Measurements from ENCODE around the gene C1R. TPM values are rescaled to one million over a fixed set of nuclear protein-coding genes. Genes with fewer than 3 reads are reported as not detected.

Gene C1R
- total RNA-seq, 4 donors from 2014 or later, result 265 to 697 (median 433) TPM

GRCh38 chr12:7035463-7035862, 56.8 kb downstream of the C1R start:
- TF ChIP-seq, protein P1, sequence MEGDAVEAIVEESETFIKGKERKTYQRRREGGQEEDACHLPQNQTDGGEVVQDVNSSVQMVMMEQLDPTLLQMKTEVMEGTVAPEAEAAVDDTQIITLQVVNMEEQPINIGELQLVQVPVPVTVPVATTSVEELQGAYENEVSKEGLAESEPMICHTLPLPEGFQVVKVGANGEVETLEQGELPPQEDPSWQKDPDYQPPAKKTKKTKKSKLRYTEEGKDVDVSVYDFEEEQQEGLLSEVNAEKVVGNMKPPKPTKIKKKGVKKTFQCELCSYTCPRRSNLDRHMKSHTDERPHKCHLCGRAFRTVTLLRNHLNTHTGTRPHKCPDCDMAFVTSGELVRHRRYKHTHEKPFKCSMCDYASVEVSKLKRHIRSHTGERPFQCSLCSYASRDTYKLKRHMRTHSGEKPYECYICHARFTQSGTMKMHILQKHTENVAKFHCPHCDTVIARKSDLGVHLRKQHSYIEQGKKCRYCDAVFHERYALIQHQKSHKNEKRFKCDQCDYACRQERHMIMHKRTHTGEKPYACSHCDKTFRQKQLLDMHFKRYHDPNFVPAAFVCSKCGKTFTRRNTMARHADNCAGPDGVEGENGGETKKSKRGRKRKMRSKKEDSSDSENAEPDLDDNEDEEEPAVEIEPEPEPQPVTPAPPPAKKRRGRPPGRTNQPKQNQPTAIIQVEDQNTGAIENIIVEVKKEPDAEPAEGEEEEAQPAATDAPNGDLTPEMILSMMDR (IDR thresholded peaks at IDR 0.05; ENCODE audit: low read depth), result no peak

DNA sequence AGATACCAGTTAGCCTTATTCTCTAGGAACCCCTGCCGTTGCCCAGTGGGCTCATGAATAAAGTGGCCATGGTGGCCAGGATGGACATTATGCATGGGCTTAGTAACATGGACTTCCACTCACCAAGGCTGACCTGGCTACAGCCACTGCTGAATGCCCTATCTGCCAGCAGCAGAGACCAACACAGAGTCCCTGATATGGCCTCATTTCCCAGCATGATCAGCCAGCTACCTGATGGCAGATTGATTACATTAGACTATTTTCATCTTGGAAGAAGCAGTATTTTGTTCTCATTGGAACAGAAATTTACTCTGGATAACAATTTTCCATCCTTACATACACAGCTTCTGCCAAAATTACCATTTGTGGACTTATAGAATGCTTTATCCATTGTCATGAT, 57.8 kb downstream of the C1R start:
- TF ChIP-seq, protein P1 (IDR thresholded peaks at IDR 0.05; ENCODE audit: low read depth), result no peak

DNA sequence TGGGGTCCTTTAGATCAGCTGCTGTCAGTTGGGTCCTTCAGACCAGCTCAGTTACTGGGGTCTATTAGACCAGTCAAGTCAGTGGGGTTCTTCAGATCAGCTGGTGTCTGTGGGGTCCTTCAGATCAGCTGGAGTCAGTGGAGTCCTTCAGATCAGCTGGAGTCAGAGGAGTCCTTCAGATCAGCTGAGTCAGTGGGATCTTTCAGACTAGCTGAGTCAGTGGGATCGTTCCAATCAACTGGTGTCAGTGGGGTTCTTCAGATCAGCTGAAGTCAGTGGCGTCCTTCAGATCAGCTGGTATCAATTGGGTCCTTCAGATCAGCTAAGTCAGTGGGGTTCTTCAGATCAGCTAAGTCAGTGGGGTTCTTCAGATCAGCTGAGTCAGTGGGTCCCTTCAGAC, 59.3 kb downstream of the C1R start:
- TF ChIP-seq, protein P1 (IDR thresholded peaks at IDR 0.05; ENCODE audit: low read depth), result no peak

- TF ChIP-seq, protein P1 (IDR thresholded peaks at IDR 0.05; ENCODE audit: low read depth), result no peak
These were observed 60.9 kb downstream of the C1R start for GRCh38 chr12:7031306-7031705.

Small RNAs within 50 kb of the gene (small RNA-seq; reads per million reads assigned to genes)
- gene AC006512.1 (not detected), gene RNU6-485P (not detected)

Other genes starting within 250 kb of the C1R start
- gene CDCA3, start 241.2 kb downstream of the C1R start, total RNA-seq, result 1 to 10 TPM in 2 of 4 donors, under 1 TPM in 1, not detected in 1; 0.38 to 2.6 (median 1.9) TPM
- 10 to 100 TPM; 22.3 to 46.7 (median 34.4) TPM for gene USP5, start 240.3 kb downstream of the C1R start, total RNA-seq
- gene TPI1, start 224.9 kb downstream of the C1R start, total RNA-seq, result 100 to 1,000 TPM; 207 to 328 (median 256) TPM
- gene SPSB2, start 219.1 kb downstream of the C1R start, total RNA-seq, result 1 to 10 TPM; 4.1 to 6.4 (median 5.7) TPM
- gene LRRC23, start 187.6 kb downstream of the C1R start, total RNA-seq, result 1 to 10 TPM; 3.9 to 7.9 (median 6.2) TPM
- gene ENO2, start 177.9 kb downstream of the C1R start, total RNA-seq, result 1 to 10 TPM; 3.4 to 6.2 (median 5.6) TPM
- gene ATN1, start 164.5 kb downstream of the C1R start, total RNA-seq, result 100 to 1,000 TPM in 1 of 4 donors, 10 to 100 TPM in 3; 41.3 to 136 (median 71.6) TPM
- not detected for gene RNU7-1, start 148.6 kb downstream of the C1R start, total RNA-seq
- gene C12orf57, start 148.4 kb downstream of the C1R start, total RNA-seq, result 100 to 1,000 TPM; 233 to 359 (median 280) TPM
- 10 to 100 TPM in 3 of 4 donors, 1 to 10 TPM in 1; 9.6 to 78.0 (median 29.7) TPM for gene PTPN6, start 141.1 kb downstream of the C1R start, total RNA-seq
- gene PHB2, start 121.8 kb downstream of the C1R start, total RNA-seq, result 100 to 1,000 TPM; 129 to 165 (median 147) TPM
- gene EMG1, start 121.5 kb downstream of the C1R start, total RNA-seq, result 10 to 100 TPM; 19.2 to 30.2 (median 26.8) TPM
- 10 to 100 TPM; 21.8 to 55.9 (median 27.1) TPM for gene LPCAT3, start 74.0 kb downstream of the C1R start, total RNA-seq
- gene C1S, start 31.7 kb downstream of the C1R start, total RNA-seq, result 100 to 1,000 TPM; 328 to 926 (median 676) TPM
- gene C1RL, start 16.8 kb upstream of the C1R start, total RNA-seq, result 100 to 1,000 TPM in 2 of 4 donors, 10 to 100 TPM in 2; 66.2 to 114 (median 95.8) TPM
- 1 to 10 TPM in 1 of 4 donors, not detected in 3; 2.2 TPM for gene RBP5, start 36.4 kb upstream of the C1R start, total RNA-seq
- 10 to 100 TPM; 16.1 to 45.6 (median 28.4) TPM for gene CLSTN3, start 37.9 kb upstream of the C1R start, total RNA-seq
- gene PEX5, start 97.2 kb upstream of the C1R start, total RNA-seq, result 10 to 100 TPM; 62.6 to 94.6 (median 70.5) TPM
- gene ACSM4, start 211.6 kb upstream of the C1R start, total RNA-seq, result not detected